ENCODE data around the gene TSPAN32.

The TSPAN32 gene

GRCh38 chr11:2366276-2366675 is 64.5 kb downstream of the TSPAN32 start:
- DNase-seq (ENCODE audit: low read depth) = no peak

GRCh38 chr11:2366733-2367132 is 64.9 kb downstream of the TSPAN32 start:
- no peak for DNase-seq (ENCODE audit: low read depth)

- DNase-seq (ENCODE audit: low read depth) = no peak
These were observed 65.7 kb downstream of the TSPAN32 start for GRCh38 chr11:2367266-2368160.

All from activated T-cell treated with anti-CD3 and anti-CD28 coated beads for 48 hours (primary cell).